GM18505 (cell line): ENCODE measurements around the gene CBR1.
A peak's percentile ranks its signal among the peaks of the same experiment; 100 is the strongest.

Experiments used
- ATAC-seq: cut with Tn5 transposase; IDR thresholded peaks from one replicate; pipeline ENCODE4 v1.9.1; 2021; ENCODE audit not compliant: unreplicated experiment
- POLR2A ChIP-seq: IDR thresholded peaks from 4 replicates; pipeline ENCODE4 v1.6.1; 2011; ENCODE audit warnings: borderline replicate concordance; ENCODE audit not compliant: insufficient read depth, insufficient read length; ENCODE audit errors: extremely low read depth

CBR1 gene

GRCh38 chr21:36069713-36070583 is at the start of gene CBR1:
CBR1 (plus strand) TSS chr21:36070024; CDS start chr21:36070116, 92 bp downstream.
- peak; percentile 78 for TF ChIP-seq POLR2A
- ATAC-seq = peak; percentile 95

GRCh38 chr21:36021251-36021837 is 48.5 kb upstream of the CBR1 start:
- peak; percentile 81 for ATAC-seq
- TF ChIP-seq POLR2A = no peak

GRCh38 chr21:36022427-36023091 is 47.3 kb upstream of the CBR1 start:
- ATAC-seq = no peak
- no peak for TF ChIP-seq POLR2A

- no peak for ATAC-seq
- no peak for TF ChIP-seq POLR2A
These were observed 46.7 kb upstream of the CBR1 start for GRCh38 chr21:36023092-36023480.

GRCh38 chr21:36024782-36025181 is 45.0 kb upstream of the CBR1 start:
- ATAC-seq = no peak
- TF ChIP-seq POLR2A = no peak

GRCh38 chr21:36027347-36027746 is 42.5 kb upstream of the CBR1 start:
- no peak for ATAC-seq
- TF ChIP-seq POLR2A = no peak

GRCh38 chr21:36028127-36029069 is 41.4 kb upstream of the CBR1 start:
- TF ChIP-seq POLR2A = no peak
- no peak for ATAC-seq

GRCh38 chr21:36029309-36029708 is 40.5 kb upstream of the CBR1 start:
- ATAC-seq = no peak
- no peak for TF ChIP-seq POLR2A

- no peak for TF ChIP-seq POLR2A
- no peak for ATAC-seq
These were observed 39.1 kb upstream of the CBR1 start for GRCh38 chr21:36030581-36031189.

GRCh38 chr21:36032647-36033406 is 37.0 kb upstream of the CBR1 start:
- no peak for TF ChIP-seq POLR2A
- no peak for ATAC-seq

- ATAC-seq = no peak
- TF ChIP-seq POLR2A = no peak
These were observed 35.5 kb upstream of the CBR1 start for GRCh38 chr21:36034211-36034913.
